Esophagus mucosa (tissue), 1 donor: ENCODE measurements around the gene MGAT5B. TPM values are rescaled to one million over a fixed set of nuclear protein-coding genes. Genes with fewer than 3 reads are reported as not detected.
"Not testable (repeated sequence)": the region's sequence is repeated elsewhere in the genome, so short reads cannot be mapped to it uniquely, and the experiment has no call there.

ENCODE experiments used
- ATAC-seq: fragments of 200-7000 bp; cut with Tn5 transposase; one replicate; pipeline ENCODE4 v1.9.1; 2020
- total RNA-seq: library from RNA; stranded (reverse); gene quantifications from one replicate; pipeline ENCODE4 v1.2.4, GENCODE V29; 2023
- donor health status: DM: yes; HTN: yes; CAD: no.

Gene MGAT5B
- total RNA-seq, 1 donor from 2014 or later = 0.20 TPM

DNA sequence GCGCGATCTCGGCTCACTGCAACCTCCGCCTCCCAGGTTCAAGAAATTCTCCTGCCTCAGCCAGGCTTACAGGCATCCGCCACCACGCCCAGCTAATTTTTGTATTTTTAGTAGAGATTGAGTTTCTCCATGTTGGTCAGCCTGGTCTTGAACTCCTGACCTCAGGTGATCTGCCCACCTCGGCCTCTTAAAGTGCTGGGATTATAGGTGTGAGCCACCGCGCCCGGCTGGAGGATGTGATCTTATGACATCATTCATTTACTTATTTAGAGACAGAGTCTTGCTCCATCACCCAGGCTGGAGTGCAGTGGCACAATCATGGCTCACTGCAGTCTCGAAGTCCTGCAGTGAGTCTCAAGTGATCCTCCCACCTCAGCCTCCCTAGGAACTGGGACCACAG, 19.0 kb upstream of the MGAT5B start:
- ATAC-seq = not testable (repeated sequence)

DNA sequence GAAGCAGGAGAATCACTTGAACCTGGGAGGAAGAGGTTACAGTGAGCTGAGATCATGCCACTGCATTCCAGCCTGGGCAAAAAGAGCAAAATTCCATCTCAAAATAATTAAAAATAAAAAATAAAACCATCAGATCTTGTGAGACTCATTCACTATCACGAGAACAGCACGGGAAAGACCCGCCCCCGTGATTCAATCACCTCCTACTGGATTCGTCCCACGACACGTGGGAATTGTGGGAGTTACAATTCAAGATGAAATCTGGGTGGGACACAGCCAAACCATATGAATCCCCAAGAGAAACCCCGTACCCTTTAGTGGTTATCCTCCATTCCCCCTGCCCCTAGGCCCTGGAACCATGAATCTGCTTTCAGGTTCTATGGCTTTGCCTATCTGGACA, 15.4 kb upstream of the MGAT5B start:
- no peak for ATAC-seq

DNA sequence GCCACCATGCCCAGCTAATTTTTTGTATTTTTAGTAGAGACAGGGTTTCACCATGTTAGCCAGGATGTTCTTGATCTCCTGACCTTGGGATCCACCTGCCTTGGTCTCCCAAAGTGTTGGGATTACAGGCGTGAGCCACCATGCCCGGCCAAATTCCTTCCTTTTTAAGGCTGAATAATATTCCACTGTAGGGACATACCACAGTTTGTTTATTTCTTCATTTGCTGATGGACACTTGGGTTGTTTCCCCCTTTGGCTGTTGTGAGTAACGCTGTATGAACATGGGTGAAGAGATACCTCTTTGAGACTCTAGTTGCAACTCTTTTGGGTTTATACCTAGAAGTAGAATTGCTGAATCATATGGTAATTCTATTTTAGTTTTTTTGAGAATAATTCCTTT, 13.1 kb upstream of the MGAT5B start:
- no peak for ATAC-seq

DNA sequence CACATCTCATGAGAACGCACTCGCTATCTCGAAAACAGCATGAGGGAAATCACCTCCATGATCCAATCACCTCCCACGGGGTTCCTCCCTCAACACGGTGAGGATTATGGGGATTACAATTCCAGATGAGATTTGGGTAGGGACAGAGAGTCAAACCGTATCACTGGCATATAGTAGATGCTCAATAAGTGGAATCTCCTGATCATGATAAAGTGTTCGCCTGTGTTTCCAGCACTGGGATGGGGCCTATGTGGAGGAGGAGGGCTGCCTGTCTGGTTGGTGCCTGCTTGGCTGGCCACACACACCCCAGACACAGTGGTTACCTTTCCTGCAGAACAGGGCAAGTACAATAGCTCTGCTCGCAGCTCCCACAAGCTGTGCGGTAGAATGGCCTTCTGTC, 6.1 kb upstream of the MGAT5B start:
- no peak for ATAC-seq

DNA sequence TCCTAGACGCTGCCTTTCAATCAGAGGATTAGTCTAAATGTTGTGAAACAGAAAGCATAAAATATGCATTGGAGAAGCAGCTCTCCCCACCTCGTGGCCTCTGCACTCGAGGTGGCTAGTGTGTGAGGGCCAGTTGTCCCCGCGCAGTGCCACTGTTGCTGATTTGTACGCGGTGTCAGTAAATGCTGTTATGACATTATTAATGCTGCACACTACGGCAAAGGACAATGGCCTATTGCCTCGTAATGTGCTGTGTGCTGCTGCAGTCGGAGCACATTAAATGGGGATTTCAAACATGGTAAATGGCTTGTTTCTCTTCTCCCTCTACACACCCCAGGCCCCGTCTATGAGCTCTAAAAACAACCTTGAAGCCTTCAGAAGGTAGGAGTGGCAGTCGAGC, 5.7 kb upstream of the MGAT5B start:
- no peak for ATAC-seq

DNA sequence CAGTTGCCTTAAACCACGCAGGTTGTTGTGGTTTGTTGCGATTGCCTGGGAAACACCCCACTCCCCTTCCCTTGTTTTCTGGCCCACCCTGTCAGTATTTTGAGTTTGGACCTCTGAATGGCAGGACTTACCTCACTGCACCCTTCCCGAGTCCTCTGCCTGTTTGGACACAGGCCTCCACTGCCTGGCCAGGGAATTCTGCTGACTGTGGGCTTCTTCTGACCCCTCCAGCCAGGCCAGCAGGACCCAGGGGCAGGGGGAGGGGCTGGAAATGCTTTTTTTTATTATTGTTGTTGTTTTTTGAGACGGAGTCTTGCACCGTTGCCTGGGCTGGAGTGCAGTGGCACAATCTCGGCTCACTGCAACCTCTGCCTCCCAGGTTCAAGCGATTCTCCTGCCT, 4.2 kb upstream of the MGAT5B start:
- no peak for ATAC-seq

DNA sequence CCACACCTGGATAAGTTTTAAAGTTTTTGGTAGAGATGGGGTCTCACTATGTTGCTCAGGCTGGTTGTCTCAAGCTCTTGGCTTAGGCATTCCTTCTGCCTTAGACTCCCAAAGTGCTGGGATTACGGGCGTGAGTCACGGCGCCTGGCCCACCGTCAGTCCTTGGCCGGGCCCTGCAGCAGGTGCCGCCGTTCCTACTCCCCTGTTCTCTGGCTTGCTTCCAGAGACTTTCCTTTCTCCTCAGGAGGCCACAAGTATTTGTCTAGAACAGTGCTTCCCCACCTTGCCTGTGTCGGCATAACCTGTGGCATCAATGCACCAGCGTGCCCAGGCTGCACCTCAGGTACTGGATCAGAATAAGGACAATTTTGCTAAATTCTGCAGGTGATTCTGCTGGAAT, 3.0 kb upstream of the MGAT5B start:
- no peak for ATAC-seq

DNA sequence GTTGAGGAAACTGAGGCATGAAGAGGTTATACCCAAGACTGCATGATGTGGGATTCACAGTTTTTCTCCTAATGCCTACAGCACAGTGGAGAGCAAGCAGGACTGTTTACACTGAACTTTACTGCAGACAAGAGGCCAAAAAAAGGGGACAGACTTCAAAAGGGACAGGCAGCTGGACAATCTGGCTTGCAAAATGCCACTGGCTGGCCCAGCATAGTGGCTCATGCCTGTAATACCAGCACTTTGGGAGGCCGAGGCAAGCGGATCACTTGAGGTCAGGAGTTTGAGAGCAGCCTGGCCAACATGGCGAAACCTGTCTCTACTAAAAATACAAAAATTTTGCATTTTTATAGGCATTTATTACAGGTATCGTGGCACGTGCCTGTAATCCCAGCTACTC, 2.0 kb upstream of the MGAT5B start:
- no peak for ATAC-seq

DNA sequence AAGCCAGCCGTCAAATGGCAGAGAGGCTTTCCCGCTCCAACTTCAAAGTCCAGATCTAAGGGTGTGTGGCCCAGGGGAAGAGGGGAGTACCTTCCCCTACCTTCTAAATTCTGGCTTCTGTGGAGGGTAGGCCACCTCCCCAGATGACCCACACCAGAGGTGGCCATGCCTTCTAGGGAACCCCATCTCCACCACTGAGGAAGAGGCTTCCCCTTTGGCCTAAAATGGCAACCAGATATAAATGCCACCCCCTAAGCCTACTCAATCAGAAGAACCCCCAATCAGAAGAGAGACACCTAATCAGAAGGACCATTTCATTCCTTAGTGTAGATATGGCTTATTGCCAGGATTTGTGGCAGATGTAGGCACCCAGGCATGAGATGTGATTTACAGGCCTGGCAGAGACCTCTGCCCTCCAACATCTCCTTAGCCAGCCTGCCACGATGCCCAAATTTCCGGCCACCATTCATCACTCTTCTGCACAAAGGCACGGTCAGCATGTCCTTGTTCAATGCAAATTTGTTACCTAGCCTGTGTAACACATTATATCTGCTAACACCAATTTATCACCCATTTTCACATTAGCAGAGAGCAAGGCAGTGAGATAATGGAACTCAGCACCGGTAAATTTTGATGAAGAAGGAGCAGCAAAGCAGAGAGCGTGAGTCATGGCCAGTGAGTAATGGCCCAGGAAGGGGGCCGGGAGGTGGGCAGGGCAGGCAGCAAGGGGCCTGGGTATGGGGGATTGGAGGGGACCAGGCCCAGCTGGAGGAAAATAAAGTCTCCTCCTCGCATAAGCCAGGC, 1.2 kb upstream of the MGAT5B start:
- ATAC-seq = no peak

DNA sequence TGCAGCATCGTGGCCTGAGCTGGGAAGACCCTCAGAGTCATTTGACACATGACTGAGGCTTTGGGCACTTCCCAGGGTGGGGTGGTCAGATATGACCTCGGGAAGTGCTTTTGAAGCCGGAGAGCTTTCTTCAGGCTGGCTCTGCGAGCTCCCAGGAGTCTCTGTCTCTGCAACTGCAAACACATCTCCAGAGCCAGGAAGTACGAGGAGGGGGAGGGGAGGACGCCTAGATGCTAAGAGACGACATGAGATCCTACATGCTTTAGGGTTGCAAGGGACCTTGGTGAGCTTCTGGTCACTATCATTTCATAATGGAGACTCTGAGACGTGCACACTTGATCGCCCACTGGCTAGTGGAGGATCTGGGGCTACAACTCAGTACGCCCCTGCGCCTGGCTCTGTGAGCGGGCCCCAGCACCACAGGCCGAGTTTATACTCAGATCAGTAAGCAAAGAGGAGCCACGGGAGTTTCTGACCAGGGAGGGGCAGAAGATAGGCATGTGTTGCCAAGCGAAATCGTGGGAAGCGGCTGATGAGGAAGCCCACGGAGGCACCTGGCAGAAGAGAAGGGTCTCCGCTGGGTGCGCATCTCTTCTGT, 527 bp upstream of the MGAT5B start:
- no peak for ATAC-seq

DNA sequence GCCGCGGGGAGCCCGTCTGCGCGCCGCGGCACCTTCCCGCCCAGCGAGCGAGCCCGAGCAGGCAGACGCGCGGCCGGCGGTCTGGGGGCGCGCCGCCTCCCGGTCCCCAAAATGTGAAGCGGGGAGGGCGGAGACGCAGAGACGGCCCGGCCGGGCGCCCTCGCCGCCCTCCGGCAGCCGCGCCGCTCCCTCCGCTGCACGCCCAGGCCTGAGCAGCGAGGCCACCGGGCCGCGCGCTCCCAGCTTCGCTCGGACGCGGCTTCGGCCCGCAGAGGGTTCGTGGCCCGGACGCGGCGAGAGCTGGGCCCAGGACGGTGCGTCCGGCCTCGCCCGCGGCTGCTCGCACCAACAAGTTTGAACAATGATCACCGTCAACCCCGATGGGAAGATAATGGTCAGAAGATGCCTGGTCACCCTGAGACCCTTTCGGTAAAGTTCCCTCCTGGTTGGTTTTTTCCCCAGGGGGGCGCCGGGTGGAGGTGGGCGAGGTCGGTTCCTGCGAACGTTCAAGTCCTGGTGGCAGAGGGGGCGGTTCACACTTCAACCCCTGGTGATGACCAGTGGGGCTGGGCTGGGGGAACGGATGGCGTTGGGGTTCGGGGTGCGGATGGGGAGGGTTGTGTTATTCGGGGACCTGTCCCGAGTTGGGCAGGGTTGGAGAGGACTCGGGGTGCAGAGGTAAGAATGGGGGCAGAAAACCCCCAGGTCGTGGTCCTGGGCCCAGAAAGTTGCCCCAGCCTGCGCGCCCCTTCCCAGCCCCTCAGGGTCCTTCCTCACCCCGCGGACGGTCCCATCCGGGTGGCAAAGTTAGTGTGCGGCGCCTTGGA, 678 bp downstream of the MGAT5B start:
- ATAC-seq = no peak

DNA sequence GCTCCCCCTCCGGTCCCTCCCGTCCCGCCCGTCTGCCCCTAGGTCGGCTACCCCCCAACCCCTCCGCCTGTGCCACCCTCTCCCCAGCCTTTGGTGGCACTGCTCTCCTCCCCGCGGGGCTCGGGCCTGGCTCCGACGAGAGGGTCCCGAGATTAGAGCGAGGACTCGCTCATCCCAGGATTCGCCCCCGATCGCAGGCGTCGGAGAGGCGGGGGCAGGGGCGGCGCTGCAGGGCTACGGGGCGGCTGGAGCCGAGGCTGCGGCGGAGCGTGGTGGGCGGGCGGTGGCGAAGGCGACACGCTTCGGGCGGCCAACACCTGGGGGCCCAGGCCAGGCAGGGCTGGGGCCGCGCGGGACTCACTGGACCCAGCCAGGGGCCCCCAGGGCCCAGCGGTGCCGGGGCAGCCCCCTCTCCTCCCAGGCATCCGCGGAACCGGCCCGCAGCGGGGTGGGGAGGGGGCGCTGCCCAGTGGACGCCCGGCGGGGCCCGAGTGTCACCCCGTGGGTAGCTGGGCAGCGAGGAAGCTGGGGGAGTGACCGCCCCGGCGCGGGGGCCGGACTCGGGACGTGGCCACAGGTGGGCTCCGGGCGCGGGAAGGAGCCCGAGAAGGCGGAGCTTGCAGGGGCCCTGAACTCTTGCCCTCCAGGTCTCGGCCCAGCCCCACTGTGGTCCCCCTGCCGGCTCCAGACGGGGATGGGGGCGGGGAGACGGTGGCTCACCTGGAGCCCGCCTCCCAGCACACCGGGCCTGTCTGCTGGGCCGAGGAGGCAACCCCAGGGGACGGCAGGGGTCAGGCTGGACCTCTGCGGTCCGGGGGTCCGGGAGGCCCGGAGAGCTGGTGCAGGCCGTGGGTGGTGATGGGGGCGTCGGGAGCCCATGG, 1.5 kb downstream of the MGAT5B start:
- ATAC-seq = no peak

DNA sequence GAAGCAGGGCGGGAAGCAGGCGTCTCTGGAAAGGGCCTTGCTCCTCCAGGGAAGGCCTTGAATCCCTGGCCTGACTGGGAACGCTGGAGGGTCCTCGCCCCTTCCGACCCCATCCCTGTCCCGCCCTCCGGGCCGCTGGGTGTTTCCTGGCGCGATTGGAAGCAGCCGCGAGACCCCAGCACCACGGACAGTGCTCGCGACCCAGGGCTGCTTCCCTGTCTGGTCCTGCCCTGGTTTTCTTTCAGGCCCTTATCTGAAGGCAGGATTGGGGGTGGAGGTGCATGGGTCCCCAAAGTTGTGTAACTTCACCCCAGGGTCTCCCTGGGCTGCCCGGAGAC, 2.1 kb downstream of the MGAT5B start:
- ATAC-seq = no peak

DNA sequence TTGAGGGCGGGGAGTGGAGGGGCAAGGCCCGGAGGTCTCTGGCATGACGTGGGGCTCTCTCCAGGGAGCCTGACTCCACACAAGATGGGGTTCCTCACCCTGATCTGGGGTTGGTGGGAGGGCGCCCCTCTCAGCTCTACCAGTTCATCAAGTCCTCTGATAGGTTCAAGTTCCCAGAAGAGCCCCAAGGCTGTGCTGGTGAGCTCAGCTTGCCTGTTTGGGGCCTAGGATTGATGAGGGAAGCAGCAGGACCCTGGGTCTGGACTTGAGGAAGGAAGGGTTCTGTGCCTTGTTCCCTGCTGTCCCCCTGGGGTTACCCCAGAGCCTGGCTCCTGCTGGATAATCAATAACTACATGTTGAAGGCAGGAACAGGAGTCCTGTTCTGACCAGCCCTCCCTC, 3.5 kb downstream of the MGAT5B start:
- no peak for ATAC-seq

DNA sequence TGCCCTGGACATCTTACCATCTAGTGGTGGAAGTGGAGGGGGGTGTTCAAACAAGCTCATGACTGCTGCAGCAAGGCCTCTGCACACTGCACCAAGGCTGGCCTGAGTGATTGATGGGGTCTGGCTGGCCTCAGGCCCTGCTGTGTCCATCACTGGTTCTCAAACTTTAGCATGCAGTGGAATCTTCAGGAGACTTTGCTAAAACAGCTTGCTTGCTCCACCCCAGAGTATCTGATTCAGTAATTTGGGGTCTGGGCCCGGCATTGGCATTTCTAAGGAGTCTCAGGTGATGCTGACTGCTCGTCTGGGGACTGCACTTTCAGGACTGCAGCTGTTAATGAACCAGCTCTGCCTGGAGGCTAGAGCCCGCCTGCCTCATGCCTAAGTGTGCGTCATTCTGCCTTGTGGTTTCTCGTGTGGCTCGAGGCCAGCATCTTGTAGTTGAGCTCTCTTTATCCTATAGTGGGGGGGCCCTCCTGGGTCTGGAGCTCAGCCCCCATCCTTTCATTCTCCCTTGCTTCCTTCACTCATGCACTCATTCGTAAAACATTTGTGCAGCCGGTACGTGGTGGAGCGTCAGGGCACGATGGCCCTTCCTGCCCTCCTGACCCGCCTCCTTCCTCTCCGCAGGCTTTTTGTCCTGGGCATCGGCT, 4.1 kb downstream of the MGAT5B start:
- peak; percentile 31 for ATAC-seq

DNA sequence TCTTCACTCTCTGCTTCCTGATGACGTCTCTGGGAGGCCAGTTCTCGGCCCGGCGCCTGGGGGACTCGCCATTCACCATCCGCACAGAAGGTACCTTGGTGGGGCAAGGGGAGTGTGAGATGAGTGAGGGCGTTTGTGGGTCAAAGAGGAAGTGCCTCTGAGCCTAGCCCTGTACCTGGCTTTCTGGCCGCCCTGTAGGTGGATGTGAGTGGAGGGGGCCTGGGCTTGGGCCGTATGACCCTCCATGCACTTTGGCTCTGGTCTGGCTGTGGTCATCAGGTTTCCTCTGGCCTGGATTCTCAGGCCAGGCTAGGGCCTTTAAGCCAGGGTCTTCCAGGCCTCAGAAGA, 4.6 kb downstream of the MGAT5B start:
- no peak for ATAC-seq

DNA sequence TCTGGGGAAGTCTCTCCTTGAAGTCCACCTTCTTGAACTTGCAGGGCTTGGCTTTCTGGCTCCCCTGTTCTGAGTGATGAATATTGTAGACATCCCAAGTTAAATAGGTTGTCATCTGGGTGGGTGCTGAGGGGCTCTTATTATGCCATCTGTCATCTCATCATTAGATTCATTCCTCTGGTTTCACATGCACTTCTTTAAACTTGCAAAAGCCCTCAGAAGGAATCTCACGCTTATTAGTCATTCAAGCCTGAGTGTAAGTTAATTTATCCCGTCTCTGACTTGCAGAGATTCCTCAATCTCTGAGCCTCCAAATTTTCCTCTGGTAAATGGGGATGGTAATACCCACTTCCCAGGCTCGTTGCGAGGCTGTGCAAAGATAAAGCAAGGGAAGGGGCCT, 5.7 kb downstream of the MGAT5B start:
- ATAC-seq = no peak

DNA sequence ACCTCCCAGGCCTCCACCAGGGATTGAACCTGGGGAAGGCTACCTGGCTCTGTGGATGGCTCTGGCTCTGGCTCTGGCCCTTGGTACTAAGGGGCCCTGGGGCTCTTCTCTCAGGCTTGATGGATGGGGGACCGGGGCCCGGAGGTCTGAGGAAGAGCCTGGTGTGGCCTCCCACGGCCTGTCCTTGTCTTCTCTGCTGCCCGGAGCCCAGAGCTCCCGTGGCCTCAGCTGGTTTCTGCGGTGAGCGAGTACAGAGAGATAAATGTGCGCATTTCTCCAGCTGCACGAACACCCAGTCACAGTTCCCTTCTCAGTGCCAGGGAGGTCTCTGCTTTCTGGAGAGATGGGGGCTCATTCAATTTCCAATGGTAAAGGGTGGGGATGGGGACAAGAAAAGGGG, 9.2 kb downstream of the MGAT5B start:
- no peak for ATAC-seq

DNA sequence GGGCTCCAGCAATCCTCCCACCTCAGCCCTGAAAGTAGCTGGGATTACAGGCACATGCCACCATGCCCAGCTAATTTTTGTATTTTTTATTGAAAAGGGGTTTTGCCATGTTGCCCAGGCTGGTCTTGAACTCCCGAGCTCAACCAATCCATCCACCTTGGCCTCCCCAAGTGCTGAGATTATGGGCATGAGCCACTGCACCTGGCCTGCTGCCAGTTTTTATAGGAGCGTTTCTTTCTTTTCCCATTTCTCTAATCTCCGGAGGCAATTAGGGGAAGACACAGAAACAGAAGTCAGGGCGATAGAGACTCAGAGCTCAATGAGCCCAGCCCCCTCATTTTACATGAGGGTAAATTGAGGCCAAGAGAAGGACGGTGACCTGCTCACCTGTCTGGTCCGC, 10.4 kb downstream of the MGAT5B start:
- ATAC-seq = no peak

DNA sequence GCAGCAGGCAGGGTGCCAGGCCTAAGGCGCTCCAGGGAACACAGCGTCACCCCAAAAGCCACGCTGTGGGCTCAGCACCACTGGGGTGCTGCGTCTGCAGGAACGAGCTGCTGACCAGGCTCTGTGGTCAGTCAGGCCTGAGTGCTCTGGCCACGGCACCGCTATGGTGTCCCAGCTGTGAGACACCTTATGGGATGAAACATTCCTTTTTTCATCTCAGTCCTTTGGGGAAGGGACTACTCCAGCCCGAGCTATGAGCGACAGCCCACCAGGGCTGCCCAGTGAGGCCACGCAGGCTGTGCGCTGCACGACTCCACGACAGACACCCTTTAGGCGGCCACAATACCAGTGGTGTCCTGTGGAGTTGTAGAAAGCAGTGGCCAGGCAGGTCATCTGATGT, 11.1 kb downstream of the MGAT5B start:
- ATAC-seq = no peak

DNA sequence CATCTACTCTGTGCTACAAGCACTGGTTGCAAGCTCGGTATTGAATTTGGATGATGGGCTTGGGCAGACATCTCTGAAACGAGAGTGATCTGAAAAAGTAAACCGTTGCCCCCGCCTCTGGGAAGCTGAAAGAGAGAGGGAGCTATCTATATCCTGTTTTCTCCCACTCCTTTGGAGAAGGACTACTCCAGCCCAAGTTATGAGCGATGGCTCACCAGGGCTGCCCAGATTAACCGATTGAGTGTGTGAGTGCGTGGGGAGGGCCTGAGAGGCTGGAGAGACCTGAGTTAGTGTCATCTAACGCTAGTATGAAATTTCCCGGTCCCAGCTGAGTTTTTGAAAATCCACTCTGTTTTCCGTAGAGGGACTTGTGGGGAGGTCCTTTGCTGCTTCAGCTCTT, 11.5 kb downstream of the MGAT5B start:
- no peak for ATAC-seq

DNA sequence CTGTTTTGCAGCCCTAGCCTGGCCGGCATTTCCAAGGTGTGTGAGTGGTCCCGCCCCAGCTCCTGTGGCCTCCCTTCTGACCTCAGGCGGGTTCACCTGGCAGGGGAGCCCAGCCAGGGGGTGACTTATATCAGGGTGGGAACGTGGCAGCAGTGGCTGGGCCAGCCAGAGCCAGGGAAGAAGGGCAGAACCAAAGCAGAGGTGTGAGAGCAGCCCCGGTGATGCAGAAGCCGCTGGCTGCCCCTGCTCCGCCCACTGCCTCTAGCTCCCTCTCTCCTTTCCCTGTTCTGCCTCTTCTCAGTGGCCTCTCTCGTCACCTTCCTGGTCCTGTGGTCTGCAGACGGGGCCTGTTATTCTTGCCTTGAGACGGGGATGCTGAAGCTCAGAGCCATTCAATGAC, 12.1 kb downstream of the MGAT5B start:
- no peak for ATAC-seq

DNA sequence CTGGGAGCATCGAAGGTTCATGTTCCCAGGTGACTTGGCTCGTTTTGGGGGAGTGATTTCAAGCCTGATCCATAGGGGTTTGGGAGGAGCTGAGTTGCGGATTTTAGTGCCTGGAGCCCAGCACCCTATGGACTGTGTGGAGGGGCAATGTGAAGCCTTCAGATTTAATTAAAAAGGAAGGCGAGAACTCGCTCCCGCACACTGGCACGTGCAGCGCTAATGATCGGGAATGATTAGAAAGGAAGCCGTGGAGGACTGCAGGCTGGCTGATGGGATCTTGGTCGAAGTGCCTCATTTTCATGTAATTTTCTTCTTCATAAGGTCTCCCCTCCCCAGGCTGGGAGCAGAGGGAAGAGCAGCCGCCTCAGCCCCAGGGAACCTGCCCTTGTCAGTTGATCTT, 12.8 kb downstream of the MGAT5B start:
- ATAC-seq = no peak
